D341Med (cell line): ENCODE data around the gene ZSWIM5.
A peak's percentile ranks its signal among the peaks of the same experiment; 100 is the strongest.
"Not testable (repeated sequence)": the region's sequence is repeated elsewhere in the genome, so short reads cannot be mapped to it uniquely, and the experiment has no call there.

Experiments used
- DNase-seq: peaks from one replicate; pipeline ENCODE4 v3.0.0; 2012; ENCODE audit warnings: low spot score

Gene ZSWIM5

GRCh38 chr1:45205910-45206721 lies at the start of gene ZSWIM5:
ZSWIM5 (minus strand) TSS chr1:45206605; CDS start chr1:45206350, 255 bp downstream.
- DNase-seq: peak; percentile 90

DNA sequence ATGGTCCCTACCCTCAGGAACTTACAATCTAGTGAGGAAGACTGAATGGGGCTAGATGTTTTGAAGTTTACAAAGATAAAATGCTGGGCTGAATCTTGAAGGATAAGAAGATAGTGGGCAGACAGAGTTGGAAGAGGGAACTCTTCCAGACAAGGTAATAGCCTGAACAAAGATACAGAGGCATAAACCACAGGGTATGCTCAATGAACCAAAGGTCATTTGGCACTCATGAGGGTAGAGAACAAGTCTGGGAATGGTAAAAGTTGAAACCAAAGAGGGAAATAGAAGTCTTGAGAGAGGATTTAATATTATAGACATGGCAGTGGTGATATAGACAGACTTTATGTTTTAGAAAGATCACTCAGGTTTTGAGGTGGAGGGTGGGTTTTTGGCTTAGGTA lies 48.1 kb upstream of the ZSWIM5 start:
- no peak for DNase-seq

GRCh38 chr1:45250544-45250943 lies 44.1 kb upstream of the ZSWIM5 start:
- no peak for DNase-seq

DNA sequence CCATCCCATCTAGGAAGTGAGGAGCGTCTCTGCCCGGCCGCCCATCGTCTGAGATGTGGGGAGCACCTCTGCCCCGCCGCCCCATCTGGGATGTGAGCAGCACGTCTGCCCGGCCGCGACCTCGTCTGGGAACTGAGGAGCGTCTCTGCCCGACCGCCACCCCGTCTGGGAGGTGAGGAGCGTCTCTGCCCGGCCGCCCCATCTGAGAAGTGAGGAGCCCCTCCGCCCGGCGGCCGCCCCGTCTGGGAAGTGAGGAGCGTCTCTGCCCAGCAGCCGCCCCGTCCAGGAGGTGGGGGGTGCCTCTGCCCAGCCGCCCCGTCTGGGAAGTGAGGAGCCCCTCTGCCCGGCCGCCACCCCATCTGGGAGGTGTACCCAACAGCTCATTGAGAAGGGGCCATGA lies 41.6 kb upstream of the ZSWIM5 start:
- not testable (repeated sequence) for DNase-seq

DNA sequence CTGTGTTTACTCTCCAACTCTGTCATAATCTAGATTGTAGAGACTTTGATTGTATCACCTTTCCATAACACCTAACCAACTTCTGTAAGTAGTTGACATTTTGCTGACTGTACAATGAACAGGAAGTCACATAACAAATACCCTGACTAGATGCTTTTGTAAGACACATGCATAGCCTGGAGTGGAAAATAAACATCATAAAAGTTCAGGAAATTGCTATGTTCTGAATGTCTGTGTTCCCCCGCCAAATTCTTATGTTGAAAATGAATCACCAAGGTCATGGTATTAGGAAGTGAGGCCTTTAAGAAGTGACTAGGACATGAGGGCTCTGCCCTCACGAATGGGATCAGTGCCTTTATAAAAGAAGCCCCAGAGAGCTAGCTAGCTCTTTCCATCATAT lies 40.4 kb upstream of the ZSWIM5 start:
- DNase-seq: no peak

- DNase-seq: not testable (repeated sequence)
Measured at GRCh38 chr1:45246359-45246758, 40.0 kb upstream of the ZSWIM5 start.

GRCh38 chr1:45244660-45245059 lies 38.3 kb upstream of the ZSWIM5 start:
- DNase-seq: no peak

GRCh38 chr1:45243476-45244343 lies 37.3 kb upstream of the ZSWIM5 start:
- DNase-seq: no peak

DNA sequence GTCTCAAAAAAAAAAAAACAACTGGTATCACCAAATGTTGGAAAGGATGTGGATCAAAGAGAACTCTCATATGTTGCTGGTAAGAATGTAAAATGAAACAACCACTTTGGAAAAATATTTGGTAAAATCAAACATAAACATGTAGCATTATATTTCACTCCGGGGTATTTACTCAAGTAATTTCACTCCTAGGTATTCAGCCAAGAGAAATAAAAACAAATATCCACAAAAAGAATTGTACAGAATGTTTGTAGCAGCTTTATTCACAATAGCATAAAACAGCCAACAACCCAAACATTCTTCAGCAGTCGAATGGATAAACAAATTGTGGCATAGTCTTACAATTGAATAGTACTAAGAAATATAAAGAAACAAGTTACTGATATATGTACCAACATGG lies 32.4 kb upstream of the ZSWIM5 start:
- no peak for DNase-seq

DNA sequence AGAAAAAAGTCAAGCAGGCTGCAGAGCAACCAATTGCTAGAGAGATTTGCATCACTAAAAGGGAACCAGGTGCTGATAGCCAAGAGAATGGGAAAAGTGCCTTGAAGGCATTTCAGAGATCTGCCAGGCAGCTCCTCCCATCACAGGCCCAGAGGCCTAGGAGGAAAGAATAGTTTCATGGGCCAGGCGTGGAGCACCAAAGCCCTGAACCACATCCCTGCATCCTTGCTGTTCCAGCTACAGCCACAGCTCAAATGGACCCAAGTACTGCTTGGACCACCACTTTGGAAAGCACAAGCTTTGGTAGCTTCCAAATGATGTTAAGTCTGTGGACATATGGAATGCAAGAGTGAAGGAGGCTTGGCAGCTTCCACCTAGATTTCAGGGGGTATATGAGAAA lies 29.7 kb upstream of the ZSWIM5 start:
- no peak for DNase-seq

DNA sequence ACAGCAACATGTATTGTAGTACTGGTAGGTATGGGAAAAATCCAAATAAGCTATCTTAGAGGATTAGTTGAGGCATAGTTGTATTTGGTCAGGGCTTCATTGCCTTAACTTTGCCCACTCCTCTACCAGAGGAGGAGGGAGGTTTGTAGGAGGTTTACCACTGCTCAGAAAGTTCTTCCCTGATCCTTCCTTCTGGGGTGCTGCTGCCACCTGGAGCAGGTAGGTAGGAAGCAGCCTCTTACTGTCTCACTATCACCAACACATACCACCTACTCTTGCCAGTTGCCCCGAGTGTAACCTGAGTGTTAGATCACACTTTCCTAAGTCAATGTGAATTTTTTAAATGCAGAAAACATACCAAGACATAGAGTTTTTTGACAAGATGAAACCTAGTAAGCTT lies 24.1 kb upstream of the ZSWIM5 start:
- no peak for DNase-seq

- no peak for DNase-seq
Measured at GRCh38 chr1:45225598-45225997, 19.2 kb upstream of the ZSWIM5 start.

DNA sequence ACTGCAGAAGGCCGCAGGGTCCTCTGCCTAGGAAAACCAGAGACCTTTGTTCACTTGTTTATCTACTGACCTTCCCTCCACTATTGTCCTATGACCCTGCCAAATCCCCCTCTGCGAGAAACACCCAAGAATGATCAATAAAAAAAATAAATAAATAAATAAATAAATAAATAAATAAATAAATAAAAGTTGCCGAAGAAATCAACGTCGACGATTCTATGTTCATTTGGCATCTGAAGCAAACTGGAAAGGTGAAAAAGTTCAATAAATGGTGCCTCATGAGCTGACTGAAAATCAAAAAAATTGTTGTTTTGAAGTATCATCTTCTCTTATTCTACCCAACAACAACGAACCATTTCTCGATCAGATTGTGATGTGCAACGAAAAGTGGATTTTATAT lies 17.3 kb upstream of the ZSWIM5 start:
- DNase-seq: not testable (repeated sequence)

DNA sequence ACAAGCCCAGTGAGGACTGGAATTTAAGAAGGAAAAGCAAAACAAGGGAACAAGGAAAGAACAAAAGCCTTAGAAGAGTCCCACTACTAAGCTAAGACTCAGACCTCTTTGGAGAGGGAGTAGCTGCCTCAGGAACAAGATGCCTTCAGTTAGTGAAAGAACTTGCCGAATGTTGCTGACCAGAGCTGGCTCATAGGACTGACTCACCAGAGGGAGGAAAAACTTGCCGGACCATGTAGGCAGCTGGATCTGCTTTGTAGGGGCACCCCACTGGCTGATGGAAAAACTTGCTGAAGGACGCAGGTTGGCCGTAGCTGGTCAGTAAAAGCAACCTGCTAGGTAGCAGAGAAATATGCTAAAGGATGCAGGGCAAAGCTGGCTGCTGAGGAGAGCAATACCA lies 15.3 kb upstream of the ZSWIM5 start:
- DNase-seq: no peak

- DNase-seq: no peak
Measured at GRCh38 chr1:45216861-45217260, 10.5 kb upstream of the ZSWIM5 start.

GRCh38 chr1:45216200-45216541 lies 9.8 kb upstream of the ZSWIM5 start:
- DNase-seq: no peak

DNA sequence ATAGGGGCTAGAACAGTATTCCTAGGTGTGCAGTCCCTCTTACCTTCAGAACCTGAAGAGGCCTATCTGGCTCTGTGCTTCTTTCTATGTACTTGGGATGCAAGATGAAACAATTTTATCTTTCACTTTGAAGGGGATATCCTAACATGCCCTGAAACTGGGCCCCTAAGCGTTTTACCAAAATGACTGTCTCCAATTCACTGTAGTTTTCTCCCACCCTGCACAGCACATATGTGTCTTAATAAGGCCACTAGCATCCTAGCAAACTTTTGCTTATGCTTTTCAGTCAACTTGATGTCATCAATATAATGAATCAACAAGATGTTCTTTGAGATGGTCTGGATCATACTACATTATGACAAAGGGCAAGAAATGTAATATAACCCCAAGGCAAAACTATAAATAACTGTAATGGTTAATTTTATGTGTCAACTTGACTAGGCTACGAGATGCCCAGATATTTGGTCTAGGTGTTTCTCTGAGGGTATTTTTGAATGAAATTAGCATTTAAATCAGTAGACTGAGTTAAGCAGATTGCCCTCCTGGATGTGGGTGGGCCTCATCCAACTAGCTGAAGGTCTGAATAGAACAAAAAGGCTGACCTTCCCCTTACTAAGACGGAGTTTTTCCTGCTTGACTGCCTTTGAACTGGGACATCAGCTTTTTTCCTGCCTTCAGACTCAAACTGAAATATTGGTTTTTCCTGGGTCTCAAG lies 9.2 kb upstream of the ZSWIM5 start:
- DNase-seq: no peak

DNA sequence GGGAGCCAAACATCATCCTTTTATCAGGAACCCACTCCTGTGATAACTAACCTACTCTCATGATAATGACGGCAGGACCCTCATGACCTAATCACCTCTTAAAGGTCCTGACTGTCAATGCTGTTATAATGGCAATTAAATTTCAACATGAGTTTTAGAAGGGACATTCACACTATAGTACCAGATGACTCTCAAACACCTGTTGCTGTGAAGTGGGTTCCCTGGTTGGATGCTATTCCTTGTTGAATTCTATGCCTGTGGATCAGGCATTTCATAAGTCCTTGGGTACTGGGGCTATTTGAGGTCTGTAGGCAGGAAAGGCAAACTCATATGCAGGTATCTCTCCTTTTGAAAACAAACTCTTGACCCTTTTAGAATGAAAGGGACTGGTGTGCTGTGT lies 7.5 kb upstream of the ZSWIM5 start:
- DNase-seq: no peak

GRCh38 chr1:45211076-45211475 lies 4.7 kb upstream of the ZSWIM5 start:
- no peak for DNase-seq

DNA sequence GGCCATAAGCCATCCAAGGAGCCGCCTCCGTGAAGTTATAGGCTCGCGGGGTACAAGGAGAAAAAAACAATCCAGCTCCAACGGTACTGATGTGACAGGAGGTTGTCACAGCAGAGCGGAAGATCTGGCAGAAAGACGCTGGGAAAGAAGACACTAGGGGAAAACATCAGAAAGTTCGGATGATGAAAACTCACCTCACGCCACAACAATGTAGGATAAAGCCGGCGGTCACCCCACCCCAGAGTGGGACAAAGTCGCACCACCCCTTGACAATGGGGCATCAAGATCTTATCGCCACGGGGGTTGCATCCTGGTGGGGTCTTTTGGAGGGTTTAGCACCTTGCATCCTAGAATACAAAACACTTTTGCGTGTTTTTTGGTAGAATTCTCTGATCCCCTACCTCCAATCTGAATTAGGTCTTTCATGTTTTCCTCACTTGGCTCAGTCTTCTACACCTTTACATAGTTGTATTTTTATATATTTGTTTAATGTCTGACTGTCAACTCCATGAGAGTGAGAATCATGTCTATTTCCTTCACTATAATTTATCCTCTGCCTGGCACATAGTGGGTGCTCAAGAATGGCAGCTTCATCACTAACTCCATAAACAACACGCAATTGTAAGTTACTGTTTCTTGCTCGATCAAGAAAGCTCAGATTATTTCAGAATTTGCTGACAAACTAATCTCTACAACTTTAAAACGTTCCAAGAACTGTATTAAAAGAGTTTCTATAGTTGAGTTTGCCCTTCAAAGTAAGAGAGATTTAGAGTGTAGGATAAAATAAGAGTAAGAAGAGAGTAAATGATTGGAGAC lies 611 bp upstream of the ZSWIM5 start:
- DNase-seq: no peak

DNA sequence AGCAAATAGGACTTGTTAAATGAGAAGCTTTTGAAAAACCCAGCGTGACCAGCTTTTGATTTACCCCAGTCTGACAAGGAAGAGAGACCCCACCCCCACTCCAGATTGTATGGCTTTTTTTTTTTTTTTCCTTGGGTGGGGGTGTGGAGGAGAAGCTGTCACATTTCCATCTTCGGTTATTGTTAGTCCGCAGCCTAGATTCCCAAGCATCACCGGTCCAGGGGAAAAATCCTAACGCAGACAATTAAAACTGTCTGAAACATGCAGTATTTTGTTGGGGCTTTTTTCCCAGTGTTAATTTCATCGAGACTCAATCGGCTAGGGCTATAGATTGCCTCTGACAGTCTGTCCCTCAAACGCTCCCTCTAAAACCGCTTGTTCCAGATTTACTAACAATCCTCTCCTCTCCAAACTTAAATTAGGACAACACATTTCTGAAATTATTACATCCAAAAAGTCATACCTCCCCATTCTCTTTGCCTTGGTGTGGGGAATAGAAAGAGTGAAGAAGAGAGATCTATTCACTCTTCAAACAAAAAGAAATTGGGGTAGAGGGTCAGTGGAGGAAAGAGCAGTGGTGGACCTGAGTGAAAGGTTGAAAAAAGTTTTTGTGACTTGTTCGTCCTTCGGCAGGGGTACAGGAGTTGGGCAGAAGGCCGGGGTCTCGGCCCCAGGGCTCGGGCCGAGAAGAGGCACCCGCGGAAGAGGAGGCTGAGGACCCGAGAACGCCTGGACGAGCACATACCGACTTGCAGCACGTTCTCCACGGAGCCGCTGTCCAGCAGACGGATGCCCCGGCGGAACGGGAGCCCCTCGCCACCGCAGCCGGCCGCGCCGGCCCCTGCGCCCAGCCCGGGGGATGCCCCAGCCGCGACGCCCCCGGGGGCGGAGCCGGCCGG lies 1.1 kb downstream of the ZSWIM5 start:
- no peak for DNase-seq
